ENCODE results near the gene CARD19.

The CARD19 gene

GRCh38 chr9:93064392-93065134 is 31.5 kb upstream of the CARD19 start:
- DNase-seq = no peak

GRCh38 chr9:93065135-93065720 is 30.8 kb upstream of the CARD19 start:
- no peak for DNase-seq

GRCh38 chr9:93066978-93067603 is 28.9 kb upstream of the CARD19 start:
- no peak for DNase-seq

GRCh38 chr9:93068956-93069355 is 27.1 kb upstream of the CARD19 start:
- DNase-seq = no peak

- DNase-seq = no peak
Measured at GRCh38 chr9:93071464-93071863, 24.6 kb upstream of the CARD19 start.

- DNase-seq = peak; percentile 13
Measured at GRCh38 chr9:93072383-93072795, 23.6 kb upstream of the CARD19 start.

- DNase-seq = no peak
Measured at GRCh38 chr9:93076101-93076791, 19.8 kb upstream of the CARD19 start.

- DNase-seq = no peak
Measured at GRCh38 chr9:93076792-93077128, 19.3 kb upstream of the CARD19 start.

- no peak for DNase-seq
Measured at GRCh38 chr9:93077367-93077766, 18.6 kb upstream of the CARD19 start.

GRCh38 chr9:93077811-93078210 is 18.2 kb upstream of the CARD19 start:
- no peak for DNase-seq

- DNase-seq = no peak
Measured at GRCh38 chr9:93079371-93079770, 16.6 kb upstream of the CARD19 start.

GRCh38 chr9:93080406-93080805 is 15.6 kb upstream of the CARD19 start:
- DNase-seq = no peak

- DNase-seq = no peak
Measured at GRCh38 chr9:93081081-93081529, 14.9 kb upstream of the CARD19 start.

- DNase-seq = peak; percentile 45
Measured at GRCh38 chr9:93081931-93082330, 14.1 kb upstream of the CARD19 start.

GRCh38 chr9:93082841-93083411 is 13.1 kb upstream of the CARD19 start:
- DNase-seq = no peak

GRCh38 chr9:93083592-93084470 is 12.2 kb upstream of the CARD19 start:
- DNase-seq = no peak

- DNase-seq = no peak
Measured at GRCh38 chr9:93084471-93084881, 11.5 kb upstream of the CARD19 start.

GRCh38 chr9:93085676-93086075 is 10.3 kb upstream of the CARD19 start:
- no peak for DNase-seq

GRCh38 chr9:93086447-93087224 is 9.4 kb upstream of the CARD19 start:
- DNase-seq = no peak

- DNase-seq = no peak
Measured at GRCh38 chr9:93087971-93088655, 7.9 kb upstream of the CARD19 start.

- no peak for DNase-seq
Measured at GRCh38 chr9:93088656-93089015, 7.4 kb upstream of the CARD19 start.

All from HCEC 1CT (cell line).